Stimulated activated CD4-positive, alpha-beta T cell treated with anti-CD3 and anti-CD28 coated beads, Interleukin-2, amount 100 ng/mL, for 24 hours (primary cell): ENCODE data around the gene SSX4B.
"Not testable (repeated sequence)": the region's sequence is repeated elsewhere in the genome, so short reads cannot be mapped to it uniquely, and the experiment has no call there.

Experiments
- DNase-seq, 2 donors: peaks; one replicate each; pipeline ENCODE4 v3.0.0-alpha.2; 2020

Gene SSX4B, protein sequence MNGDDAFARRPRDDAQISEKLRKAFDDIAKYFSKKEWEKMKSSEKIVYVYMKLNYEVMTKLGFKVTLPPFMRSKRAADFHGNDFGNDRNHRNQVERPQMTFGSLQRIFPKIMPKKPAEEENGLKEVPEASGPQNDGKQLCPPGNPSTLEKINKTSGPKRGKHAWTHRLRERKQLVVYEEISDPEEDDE

DNA sequence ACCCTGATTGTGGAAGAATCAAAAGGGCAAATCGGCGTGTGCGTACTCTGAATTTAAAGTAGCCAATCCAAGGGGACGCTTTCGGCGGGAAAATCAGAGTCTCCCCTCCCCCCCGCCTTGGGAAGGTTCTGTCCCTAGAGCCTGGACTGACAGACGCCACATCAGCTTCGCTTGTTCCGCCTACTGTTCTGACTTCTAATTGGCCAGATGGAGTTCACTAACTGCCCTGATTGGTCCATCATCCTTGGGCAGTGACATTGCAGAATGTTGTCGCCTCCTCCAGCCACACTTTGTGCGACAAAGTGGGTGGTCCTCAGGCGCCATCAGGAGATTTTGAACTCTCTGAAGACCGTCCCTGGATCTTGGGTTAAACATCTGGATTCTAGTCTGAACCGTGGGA lies at the start of gene SSX4B:
SSX4B (minus strand) TSS at position 101 of the 400 bp plus-strand sequence. CDS start 588 bp downstream, outside the sequence.
- not testable (repeated sequence) for DNase-seq

- DNase-seq, result no peak
Observed at GRCh38 chrX:48460606-48461005, 48.8 kb upstream of the SSX4B start.

DNA sequence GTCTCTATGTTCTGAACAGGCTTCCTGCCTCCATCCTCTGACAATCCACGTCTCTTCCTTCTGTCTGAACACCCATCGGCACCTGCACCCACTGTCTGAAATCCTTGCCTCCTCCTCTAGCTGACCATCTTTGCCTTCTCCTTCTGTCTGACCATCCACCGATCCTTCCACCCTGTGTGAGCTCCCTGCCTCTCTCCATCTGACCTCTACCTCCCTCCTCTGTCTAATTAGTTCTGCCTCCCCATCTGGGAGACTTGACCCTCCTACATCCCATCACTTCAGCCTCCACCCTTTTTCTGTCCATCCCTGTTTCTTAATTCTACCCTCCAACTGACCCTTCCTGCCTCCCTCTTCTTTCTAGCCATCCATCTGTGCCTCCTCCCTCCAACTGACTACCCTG lies 48.3 kb upstream of the SSX4B start:
- DNase-seq, result no peak

DNA sequence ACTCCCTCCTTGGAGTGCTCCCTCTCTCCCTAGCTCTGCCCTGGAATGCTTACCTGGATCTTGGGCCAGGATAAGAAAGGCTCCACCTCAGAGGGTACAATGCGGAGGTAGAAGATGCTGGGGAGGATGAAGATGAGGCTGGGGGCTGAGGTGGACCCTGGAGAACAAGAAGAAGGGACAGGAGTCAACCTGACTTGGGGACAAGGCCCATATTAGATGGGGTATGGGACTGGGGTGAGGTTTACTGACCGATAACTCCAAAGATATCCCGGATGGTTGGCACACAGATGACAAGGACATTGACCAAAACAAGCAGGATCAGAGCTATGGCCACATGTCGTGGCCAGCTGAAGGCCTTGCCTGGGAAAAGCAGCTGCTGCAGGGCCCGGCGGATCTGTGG lies 47.7 kb upstream of the SSX4B start:
- DNase-seq, result no peak

DNA sequence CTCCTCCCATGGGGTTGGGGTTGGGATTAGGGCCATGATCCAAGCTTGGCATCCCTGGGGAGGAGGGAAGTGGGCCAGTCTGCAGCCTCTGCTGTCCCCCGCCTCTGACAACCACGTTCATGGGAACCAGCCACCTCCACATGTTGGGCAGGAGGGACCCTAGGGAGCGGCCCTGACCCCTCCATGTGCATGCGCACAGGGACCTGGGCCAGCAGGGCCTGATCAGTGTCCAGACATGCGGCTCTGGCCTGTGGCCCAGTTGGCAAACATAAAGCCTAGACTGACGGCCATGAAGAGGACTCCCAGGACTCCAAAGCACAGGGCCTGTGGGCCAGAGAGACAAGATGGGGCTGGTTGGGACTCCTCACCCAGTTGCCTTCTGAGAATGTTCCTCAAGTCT lies 47.0 kb upstream of the SSX4B start:
- DNase-seq, result no peak

- no peak for DNase-seq
Observed at GRCh38 chrX:48456628-48457331, 45.0 kb upstream of the SSX4B start.

DNA sequence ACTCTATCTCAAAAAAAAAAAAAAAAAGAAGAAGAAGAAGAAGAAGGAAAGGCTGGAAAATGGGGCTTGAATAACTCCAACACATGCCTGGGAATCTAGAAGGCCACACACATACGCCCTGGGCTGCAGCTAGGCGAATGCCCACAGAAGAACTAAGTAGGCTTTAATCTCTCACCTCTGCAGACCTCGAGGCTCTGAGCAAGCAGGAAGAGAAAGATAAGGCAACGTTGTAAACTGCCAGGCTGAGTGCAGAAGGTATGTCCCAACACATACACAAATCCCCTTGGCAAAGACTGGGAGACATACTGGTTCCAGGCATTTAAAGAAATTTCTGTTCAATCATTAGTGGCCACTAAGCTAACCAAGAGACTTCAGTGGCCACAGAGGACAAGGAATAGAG lies 39.9 kb upstream of the SSX4B start:
- DNase-seq, result no peak

DNA sequence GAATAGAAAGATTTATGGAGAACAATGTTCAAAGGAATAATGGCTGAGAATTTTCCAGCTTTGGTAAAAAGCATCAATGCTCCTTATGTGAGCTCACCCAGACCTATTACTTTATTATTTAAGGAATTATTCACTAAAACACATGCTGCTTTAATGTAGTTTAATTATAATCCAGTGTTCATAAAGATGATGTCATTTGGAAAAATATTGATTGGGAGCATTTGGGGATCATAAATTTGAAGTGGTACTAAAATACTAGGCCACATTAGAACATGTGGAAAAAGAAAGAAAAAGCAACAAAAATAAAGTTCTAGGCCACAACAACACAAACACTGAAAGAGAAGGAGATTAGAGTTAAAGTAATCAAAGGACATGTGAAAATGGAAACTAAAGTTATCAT lies 38.3 kb upstream of the SSX4B start:
- DNase-seq, result no peak

- DNase-seq, result not testable (repeated sequence)
Observed at GRCh38 chrX:48447201-48447600, 35.4 kb upstream of the SSX4B start.

DNA sequence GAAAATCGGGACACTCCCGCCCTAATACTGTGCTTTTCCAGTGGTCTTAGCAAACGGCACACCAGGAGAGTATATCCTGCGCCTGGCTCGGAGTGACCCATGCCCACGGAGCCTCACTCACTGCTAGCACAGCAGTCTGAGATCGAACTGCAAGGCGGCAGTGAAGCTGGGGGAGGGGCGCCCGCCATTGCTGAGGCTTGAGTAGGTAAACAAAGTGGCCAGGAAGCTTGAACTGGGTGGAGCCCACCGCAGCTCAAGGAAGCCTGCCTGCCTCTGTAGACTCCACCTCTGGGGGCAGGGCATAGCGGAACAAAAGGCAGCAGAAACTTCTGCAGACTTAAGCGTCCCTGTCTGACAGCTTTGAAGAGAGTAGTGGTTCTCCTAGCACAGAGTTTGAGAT lies 22.0 kb upstream of the SSX4B start:
- not testable (repeated sequence) for DNase-seq

DNA sequence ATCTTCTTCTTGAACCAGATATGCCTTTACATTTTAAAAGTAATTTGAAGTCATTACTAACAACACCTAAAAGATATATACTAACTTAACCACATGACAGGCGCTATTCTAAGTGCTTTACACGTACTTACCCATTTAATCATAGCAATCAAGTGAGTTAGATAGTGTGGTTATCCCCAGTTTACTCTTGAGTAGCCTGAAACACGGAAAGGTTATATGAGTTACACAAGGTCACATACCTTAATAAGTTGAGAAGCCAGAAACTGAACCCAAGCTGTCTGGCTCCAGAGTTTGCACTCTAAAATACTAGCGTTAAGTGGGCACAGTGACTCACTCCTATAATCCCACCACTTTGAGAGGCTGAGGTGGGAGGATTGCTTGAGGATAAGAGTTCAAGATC lies 18.4 kb upstream of the SSX4B start:
- DNase-seq, result not testable (repeated sequence)

GRCh38 chrX:48429606-48430005 lies 17.8 kb upstream of the SSX4B start:
- not testable (repeated sequence) for DNase-seq

DNA sequence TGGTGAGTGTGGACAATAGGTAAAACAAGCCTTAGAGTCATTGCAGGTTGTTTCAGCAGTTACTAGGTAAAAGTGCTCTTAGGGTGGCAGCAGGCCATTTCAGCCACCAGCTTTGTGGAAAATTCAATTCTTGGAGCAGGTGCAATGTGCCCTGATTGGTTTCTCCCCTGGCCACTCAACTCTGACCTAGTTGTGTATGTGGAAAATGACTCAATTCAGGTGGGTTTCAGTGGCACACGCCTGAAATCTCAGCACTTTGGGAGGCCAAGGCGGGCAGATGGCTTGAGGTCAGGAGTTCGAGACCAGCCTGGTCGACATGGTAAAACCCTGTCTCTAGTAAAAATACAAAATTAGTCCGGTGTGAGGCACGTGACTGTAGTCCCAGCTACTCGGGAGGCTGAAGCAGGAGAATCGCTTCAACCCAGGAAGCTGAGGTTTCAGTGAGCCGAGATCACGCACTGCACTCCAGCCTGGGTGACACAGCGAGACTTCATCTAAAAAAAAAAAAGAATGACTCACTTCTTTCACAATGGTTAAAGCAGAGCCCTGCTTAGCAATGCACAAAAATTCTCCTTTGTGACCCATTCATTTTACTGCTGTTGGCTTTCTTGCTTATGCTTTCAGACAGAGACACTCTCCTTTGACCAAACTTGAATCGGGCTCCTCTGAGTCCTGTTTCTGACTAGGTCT lies 15.4 kb upstream of the SSX4B start:
- not testable (repeated sequence) for DNase-seq

- DNase-seq, result not testable (repeated sequence)
Observed at GRCh38 chrX:48397825-48398224, 13.9 kb downstream of the SSX4B start.

- DNase-seq, result not testable (repeated sequence)
Observed at GRCh38 chrX:48396931-48397330, 14.8 kb downstream of the SSX4B start.

DNA sequence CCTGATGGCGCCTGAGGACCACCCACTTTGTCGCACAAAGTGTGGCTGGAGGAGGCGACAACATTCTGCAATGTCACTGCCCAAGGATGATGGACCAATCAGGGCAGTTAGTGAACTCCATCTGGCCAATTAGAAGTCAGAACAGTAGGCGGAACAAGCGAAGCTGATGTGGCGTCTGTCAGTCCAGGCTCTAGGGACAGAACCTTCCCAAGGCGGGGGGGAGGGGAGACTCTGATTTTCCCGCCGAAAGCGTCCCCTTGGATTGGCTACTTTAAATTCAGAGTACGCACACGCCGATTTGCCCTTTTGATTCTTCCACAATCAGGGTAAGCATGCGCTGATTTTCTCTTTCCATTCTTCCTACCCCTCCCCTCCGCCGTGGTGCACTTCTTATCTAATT lies 28.5 kb downstream of the SSX4B start, which contains the start of gene SSX4:
SSX4 (plus strand) TSS at position 301 of the 400 bp plus-strand sequence. CDS start 515 bp downstream, outside the sequence.
- not testable (repeated sequence) for DNase-seq

GRCh38 chrX:48370408-48370807 lies 41.4 kb downstream of the SSX4B start:
- not testable (repeated sequence) for DNase-seq

GRCh38 chrX:48367717-48368408 lies 43.9 kb downstream of the SSX4B start:
- DNase-seq, result not testable (repeated sequence)

- DNase-seq, result not testable (repeated sequence)
Observed at GRCh38 chrX:48359281-48359680, 52.5 kb downstream of the SSX4B start.

DNA sequence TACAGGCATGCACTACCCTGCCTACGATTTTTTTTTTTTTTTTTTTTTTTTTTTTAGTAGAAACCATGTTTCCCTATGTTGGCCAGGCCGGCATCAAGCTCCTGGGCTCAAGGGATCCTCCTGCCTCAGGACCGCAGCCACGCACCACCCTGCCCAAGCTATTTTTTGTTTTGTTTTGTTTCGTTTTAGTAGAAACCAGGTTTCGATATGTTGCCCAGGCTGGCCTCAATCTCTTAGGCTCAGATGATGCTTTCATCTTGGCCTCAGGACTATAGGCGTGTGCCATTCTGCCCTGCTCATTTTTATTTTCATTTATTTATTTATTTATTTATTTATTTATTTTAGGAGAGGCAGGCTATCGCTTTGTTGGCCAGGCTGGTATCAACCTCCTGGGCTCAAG lies 54.1 kb downstream of the SSX4B start:
- DNase-seq, result no peak

DNA sequence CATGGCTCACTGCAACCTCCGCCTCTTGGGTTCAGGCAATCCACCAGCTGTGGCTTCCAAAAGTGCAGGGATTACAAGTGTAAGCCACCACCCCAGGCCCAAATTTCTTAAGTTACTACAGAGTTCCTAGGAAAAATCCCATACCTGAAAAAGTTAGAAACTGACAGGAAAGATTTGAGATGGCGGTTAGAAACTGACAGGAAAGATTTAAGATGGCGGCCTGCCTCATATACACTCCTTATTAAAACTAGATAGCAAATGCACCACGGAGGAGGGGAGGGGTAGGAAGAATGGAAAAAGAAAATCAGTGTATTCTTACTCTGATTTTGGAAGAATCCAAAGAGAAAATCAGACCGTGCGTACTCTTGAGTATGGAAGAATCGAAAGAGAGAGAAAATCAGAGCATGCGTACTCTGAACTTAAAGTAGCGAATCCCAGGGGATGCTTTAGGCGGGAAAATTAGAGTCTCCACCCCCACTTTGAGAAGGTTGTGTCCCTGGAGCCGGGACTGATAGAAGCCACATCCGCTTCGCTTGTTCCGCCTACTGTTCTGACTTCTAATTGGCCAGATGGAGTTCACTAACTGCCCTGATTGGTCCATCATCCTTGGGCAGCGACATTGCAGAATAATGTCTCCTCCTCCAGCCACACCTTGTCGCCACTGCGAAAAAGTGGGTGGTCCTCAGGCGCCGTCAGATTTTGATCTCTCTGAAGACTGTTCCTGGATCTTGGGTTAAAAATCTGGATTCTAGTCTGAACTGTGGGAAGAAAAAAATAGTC lies 55.3 kb downstream of the SSX4B start, which contains the start of gene SSX3:
SSX3 (minus strand) TSS at position 389 of the 780 bp plus-strand sequence. CDS start 1,454 bp downstream, outside the sequence.
- not testable (repeated sequence) for DNase-seq
